HFFc6 (cell line): Measurements from ENCODE around the gene CDH16. TPM values are rescaled to one million over a fixed set of nuclear protein-coding genes. Genes with fewer than 3 reads are reported as not detected.

Experiments
- DNase-seq: peaks from one replicate; pipeline ENCODE4 v3.0.0-alpha.2; 2018
- H3K27ac Mint-ChIP-seq: 2 replicates; pipeline ENCODE4 v1.8.0; 2020; ENCODE audit warnings: mild to moderate bottlenecking, mixed read lengths
- H3K27me3 Mint-ChIP-seq: 2 replicates; pipeline ENCODE4 v1.8.0; 2021; ENCODE audit warnings: mild to moderate bottlenecking, moderate library complexity, mixed read lengths; ENCODE audit not compliant: insufficient read depth
- H3K36me3 Mint-ChIP-seq: 2 replicates; pipeline ENCODE4 v1.8.0; 2021; ENCODE audit warnings: low read depth, mixed read lengths
- H3K4me1 Mint-ChIP-seq: 2 replicates; pipeline ENCODE4 v1.8.0; 2020; ENCODE audit warnings: low read depth, mixed read lengths
- H3K4me3 Mint-ChIP-seq: 2 replicates; pipeline ENCODE4 v1.8.0; 2020; ENCODE audit warnings: mild to moderate bottlenecking, moderate library complexity, mixed read lengths
- H3K9me3 Mint-ChIP-seq: 2 replicates; pipeline ENCODE4 v1.8.0; 2020; ENCODE audit warnings: mild to moderate bottlenecking, mixed read lengths
- CTCF ChIP-seq: fragments of 200-600 bp; sonication (generic); IDR thresholded peaks from 2 replicates; pipeline ENCODE4 v1.5.0; 2021; ENCODE audit warnings: antibody characterized with exemption, mild to moderate bottlenecking
- total RNA-seq, 6 experiments: library from RNA; stranded (reverse); fragmentation: NEBNext Ultra II Directional; extraction: Animal tissue kit (Norgen Biotek cat#: 25700); gene quantifications; 2 replicates in 1 of 6; 3 replicates in 5 of 6; pipeline ENCODE4 v1.2.3, GENCODE V29; 2021

The CDH16 gene
- total RNA-seq, 6 experiments from 2014 or later = 0.09 TPM; not detected in 5

- no peaks in the 10 kb centered on the region for H3K36me3 Mint-ChIP-seq
- H3K27me3 Mint-ChIP-seq = peaks cover 14% of the 10 kb centered on the region
- H3K27ac Mint-ChIP-seq = no peak overlapping the region
- DNase-seq = no peak
- no peaks in the 10 kb centered on the region for H3K9me3 Mint-ChIP-seq
- no peak overlapping the region for H3K4me3 Mint-ChIP-seq
- TF ChIP-seq CTCF = no peak
- H3K4me1 Mint-ChIP-seq = peaks cover 42% of the 10 kb centered on the region
Observed at GRCh38 chr16:66902648-66903543, 15.8 kb downstream of the CDH16 start.

DNA sequence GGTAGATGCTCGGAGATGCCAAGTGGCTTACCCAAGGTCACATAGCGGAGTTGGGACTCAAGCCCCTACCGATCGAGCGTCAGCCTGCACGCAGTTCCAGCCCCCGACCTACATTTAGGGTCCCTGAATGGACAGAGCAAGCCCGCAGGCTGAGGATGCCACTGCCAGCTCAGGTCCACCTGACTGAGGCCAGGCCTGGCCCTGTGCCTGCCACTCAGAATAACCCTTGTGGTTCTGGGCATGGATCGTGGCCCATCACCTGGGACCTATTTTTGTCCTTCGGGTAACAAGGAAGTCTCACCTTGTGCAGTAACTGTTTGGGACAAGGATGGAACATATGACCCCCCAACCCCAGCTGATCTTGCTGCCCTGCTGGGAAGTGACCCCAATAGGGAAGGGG, 17.1 kb downstream of the CDH16 start:
- Mint-ChIP-seq H3K4me3 (no peak overlapping the region), H3K4me1 (peaks cover 46% of the 10 kb centered on the region), H3K27me3 (peaks cover 9% of the 10 kb centered on the region), H3K36me3 (no peaks in the 10 kb centered on the region), H3K27ac (no peak overlapping the region), H3K9me3 (no peaks in the 10 kb centered on the region)
- DNase-seq = no peak
- no peak for TF ChIP-seq CTCF

DNA sequence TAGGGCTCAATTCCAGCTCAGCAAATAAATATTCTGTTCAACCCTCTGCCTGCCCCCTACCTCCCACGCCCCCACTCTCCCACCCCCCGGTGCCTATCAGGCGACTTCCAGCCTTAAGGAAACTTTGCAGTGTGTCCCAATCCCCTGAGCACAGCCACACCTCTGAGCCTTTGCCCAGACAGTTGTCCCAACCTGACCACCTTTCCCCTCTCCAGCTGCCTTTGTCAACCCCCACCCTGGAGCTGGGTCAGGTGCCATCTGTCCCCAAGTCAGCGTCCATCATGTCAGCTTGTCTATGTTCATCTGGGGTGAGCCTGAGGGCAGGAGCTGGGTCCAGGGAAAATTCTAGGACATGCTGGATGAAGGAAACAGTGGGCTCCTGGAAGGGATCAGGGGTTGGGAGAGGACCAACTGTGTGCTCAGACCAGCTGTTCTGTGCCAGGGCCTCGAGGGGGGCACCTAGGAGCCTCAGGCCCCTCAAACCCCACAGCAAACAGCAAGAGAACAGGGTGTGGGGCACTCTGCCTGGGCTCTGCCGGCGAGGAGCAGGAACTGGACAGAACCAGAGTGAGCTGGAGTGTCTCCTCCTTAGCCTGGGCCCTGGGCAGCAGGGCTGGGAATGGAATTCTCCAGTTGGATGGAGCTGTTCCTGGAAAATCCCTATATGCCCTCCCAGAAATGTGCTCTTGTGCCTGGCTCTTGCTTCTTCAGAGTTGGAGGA, 17.8 kb downstream of the CDH16 start:
- Mint-ChIP-seq H3K4me1 (peaks cover 54% of the 10 kb centered on the region), H3K27me3 (peaks cover 5% of the 10 kb centered on the region), H3K36me3 (no peaks in the 10 kb centered on the region), H3K9me3 (no peaks in the 10 kb centered on the region), H3K4me3 (peak overlapping the region; percentile 13; the same call in 1 of the 2 replicates), H3K27ac (peak overlapping the region; percentile 40; the same call in 1 of the 2 replicates)
- TF ChIP-seq CTCF = no peak
- no peak for DNase-seq

DNA sequence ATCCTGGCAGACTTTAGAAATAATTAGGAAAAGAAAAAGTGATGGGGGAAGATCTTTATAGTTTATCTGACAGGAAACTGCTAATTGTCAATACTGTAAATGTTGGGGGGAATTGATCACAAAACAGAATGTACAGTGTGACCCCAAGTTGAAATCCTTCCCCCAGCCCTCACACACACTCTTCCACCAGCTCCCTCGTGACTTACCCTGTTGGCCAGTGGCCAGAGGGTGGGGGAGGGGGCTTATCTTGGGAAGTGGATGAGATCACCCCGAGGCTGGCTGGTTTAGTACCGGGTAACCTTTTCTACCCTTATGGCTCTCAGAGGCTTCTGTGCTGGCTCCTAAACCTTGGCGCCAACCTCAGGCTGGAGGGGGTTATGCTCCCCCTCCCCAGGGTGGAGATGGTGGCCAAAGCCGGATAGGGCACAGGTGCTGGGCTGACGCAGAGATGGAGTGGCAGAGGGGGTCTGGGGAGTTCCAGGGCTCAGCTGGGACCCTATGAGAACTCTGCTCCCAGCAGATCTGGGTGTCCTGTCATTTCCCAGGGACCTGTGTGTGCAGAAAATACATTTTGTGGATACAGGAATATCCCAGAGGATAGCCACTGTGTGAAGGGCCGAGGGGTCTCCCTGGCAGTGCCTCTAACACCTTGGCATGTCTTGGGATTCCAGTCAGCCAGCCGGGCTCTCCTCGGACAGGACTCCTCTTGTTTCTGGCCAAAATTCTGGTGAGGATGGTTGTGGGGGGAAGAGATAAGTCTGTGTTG, 18.6 kb downstream of the CDH16 start:
- Mint-ChIP-seq H3K9me3 (no peaks in the 10 kb centered on the region), H3K27ac (peak overlapping the region; percentile 72), H3K27me3 (peaks cover 4% of the 10 kb centered on the region), H3K4me3 (peak overlapping the region; percentile 40), H3K4me1 (peaks cover 56% of the 10 kb centered on the region), H3K36me3 (no peaks in the 10 kb centered on the region)
- peak; percentile 60 for DNase-seq
- TF ChIP-seq CTCF = no peak

- Mint-ChIP-seq H3K4me1 (peaks cover 56% of the 10 kb centered on the region), H3K9me3 (no peaks in the 10 kb centered on the region), H3K27ac (peak overlapping the region; percentile 72), H3K27me3 (peaks cover 4% of the 10 kb centered on the region), H3K4me3 (peak overlapping the region; percentile 40), H3K36me3 (no peaks in the 10 kb centered on the region)
- DNase-seq = peak; percentile 53
- no peak for TF ChIP-seq CTCF
Observed at GRCh38 chr16:66899310-66899944, 19.3 kb downstream of the CDH16 start.
